Stimulated activated CD8-positive, alpha-beta memory T cell treated with anti-CD3 and anti-CD28 coated beads, Interleukin-4, amount 100 ng/mL, for 4 hours (primary cell): ENCODE data around the gene CATSPERZ.
A peak's percentile ranks its signal among the peaks of the same experiment; 100 is the strongest.

Experiments
- DNase-seq, 2 donors: peaks; one replicate each; pipeline ENCODE4 v3.0.0-alpha.2; 2020; ENCODE audit warnings: low read depth in 2 of 2, low spot score in 1 of 2

Gene CATSPERZ

GRCh38 chr11:64263947-64264317 lies 36.2 kb upstream of the CATSPERZ start:
- DNase-seq: no peak

- no peak for DNase-seq
These were observed 35.7 kb upstream of the CATSPERZ start for GRCh38 chr11:64264371-64264852.

- no peak for DNase-seq
These were observed 34.7 kb upstream of the CATSPERZ start for GRCh38 chr11:64265176-64266160.

- no peak for DNase-seq
These were observed 33.8 kb upstream of the CATSPERZ start for GRCh38 chr11:64266339-64266738.

GRCh38 chr11:64267207-64267945 lies 32.8 kb upstream of the CATSPERZ start:
- no peak for DNase-seq

- DNase-seq: no peak
These were observed 31.9 kb upstream of the CATSPERZ start for GRCh38 chr11:64268025-64268892.

- no peak for DNase-seq
These were observed 31.1 kb upstream of the CATSPERZ start for GRCh38 chr11:64268893-64269539.

GRCh38 chr11:64269540-64270220 lies 30.5 kb upstream of the CATSPERZ start:
- peak; percentile 96 to 97 for DNase-seq

GRCh38 chr11:64275031-64275800 lies 24.9 kb upstream of the CATSPERZ start:
- no peak for DNase-seq

GRCh38 chr11:64275841-64276240 lies 24.3 kb upstream of the CATSPERZ start:
- no peak for DNase-seq

GRCh38 chr11:64276653-64277431 lies 23.3 kb upstream of the CATSPERZ start:
- no peak for DNase-seq

GRCh38 chr11:64278576-64279190 lies 21.5 kb upstream of the CATSPERZ start:
- no peak for DNase-seq

- no peak for DNase-seq
These were observed 18.0 kb upstream of the CATSPERZ start for GRCh38 chr11:64281957-64282770.

- no peak for DNase-seq
These were observed 17.1 kb upstream of the CATSPERZ start for GRCh38 chr11:64283092-64283491.

GRCh38 chr11:64284048-64284961 lies 15.9 kb upstream of the CATSPERZ start, which contains the start of gene BAD:
TSS of gene BAD (minus strand) at chr11:64284665. CDS start at chr11:64284368, 297 bp downstream.
- DNase-seq: peak; percentile 79 to 84
